A673 (cell line): ENCODE results near the gene YBX1.

Experiments used
- EZH2 ChIP-seq: fragments of 200-600 bp; sonication (generic); IDR thresholded peaks from 2 replicates; pipeline ENCODE4 v1.6.1; 2017; ENCODE audit warnings: borderline replicate concordance, low read depth, mild to moderate bottlenecking, mixed read lengths, antibody characterized with exemption, low read length; ENCODE audit not compliant: poor library complexity, severe bottlenecking
- TF ChIP-seq, protein P1 (sequence below): fragments of 300-800, 200-600 bp; sonication (generic); conservative IDR thresholded peaks from 2 replicates; pipeline ENCODE4 v1.5.1; 2017; ENCODE audit warnings: low read depth, mild to moderate bottlenecking, antibody characterized with exemption, low read length, moderate library complexity, mixed read lengths

DNA sequence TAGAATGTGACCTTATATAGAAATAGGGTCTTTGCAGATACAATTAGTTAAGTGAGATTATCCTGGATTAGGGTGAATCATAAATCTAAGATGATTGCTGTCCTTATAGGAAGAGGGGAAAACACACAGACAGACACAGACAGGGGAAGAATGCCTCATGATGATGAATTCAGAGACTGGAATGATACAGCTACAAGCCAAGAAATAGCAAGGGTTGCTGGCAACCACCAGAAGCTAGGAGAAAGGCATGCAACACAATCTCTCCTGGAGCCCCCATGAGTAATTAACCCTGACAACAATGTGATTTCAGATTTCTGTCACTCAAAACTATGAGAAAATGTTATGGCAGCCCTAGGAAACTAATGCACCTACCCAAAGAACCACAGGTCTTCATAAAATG, 43.1 kb upstream of the YBX1 start:
- TF ChIP-seq, protein P1, sequence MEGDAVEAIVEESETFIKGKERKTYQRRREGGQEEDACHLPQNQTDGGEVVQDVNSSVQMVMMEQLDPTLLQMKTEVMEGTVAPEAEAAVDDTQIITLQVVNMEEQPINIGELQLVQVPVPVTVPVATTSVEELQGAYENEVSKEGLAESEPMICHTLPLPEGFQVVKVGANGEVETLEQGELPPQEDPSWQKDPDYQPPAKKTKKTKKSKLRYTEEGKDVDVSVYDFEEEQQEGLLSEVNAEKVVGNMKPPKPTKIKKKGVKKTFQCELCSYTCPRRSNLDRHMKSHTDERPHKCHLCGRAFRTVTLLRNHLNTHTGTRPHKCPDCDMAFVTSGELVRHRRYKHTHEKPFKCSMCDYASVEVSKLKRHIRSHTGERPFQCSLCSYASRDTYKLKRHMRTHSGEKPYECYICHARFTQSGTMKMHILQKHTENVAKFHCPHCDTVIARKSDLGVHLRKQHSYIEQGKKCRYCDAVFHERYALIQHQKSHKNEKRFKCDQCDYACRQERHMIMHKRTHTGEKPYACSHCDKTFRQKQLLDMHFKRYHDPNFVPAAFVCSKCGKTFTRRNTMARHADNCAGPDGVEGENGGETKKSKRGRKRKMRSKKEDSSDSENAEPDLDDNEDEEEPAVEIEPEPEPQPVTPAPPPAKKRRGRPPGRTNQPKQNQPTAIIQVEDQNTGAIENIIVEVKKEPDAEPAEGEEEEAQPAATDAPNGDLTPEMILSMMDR = no peak
- TF ChIP-seq EZH2 = no peak
